Heart right ventricle (tissue), 16 donors: Measurements from ENCODE around the gene PLCL2. TPM values are rescaled to one million over a fixed set of nuclear protein-coding genes. Genes with fewer than 3 reads are reported as not detected.

Experiments
- ATAC-seq, 8 donors: fragments of 200-7000 bp; cut with Tn5 transposase; one replicate each; pipeline ENCODE4 v1.9.1; 2020; ENCODE audit warnings: mild to moderate bottlenecking in 8 of 8, moderate library complexity in 8 of 8, moderate number of reproducible peaks in 1 of 8
- DNase-seq, 2 donors: peaks; one replicate each; pipeline ENCODE4 v3.0.0-alpha.2; 2020
- H3K27ac ChIP-seq, 10 donors: fragments of 200-600 bp; sonication (generic) in 2 of 10; one replicate each; pipeline versions ENCODE4 v1.5.0 to v1.8.0; 2020 to 2022; ENCODE audit warnings: mild to moderate bottlenecking in 3 of 10
- H3K27me3 ChIP-seq, 7 donors: fragments of 200-600 bp; one replicate each; pipeline ENCODE4 v1.8.0; 2021 to 2022; ENCODE audit warnings: mild to moderate bottlenecking in 2 of 7
- H3K36me3 ChIP-seq, 9 donors: fragments of 200-600 bp; sonication (generic) in 1 of 9; one replicate each; pipeline versions ENCODE4 v1.5.0 to v1.8.0; 2020 to 2022; ENCODE audit warnings: mild to moderate bottlenecking in 2 of 9
- H3K4me1 ChIP-seq, 9 donors: fragments of 200-600 bp; sonication (generic) in 1 of 9; one replicate each; pipeline versions ENCODE4 v1.5.0 to v1.8.0; 2020 to 2022; ENCODE audit warnings: mild to moderate bottlenecking in 4 of 9
- H3K4me3 ChIP-seq, 10 donors: fragments of 200-600 bp; sonication (generic) in 2 of 10; one replicate each; pipeline versions ENCODE4 v1.5.0 to v1.8.0; 2020 to 2022; ENCODE audit warnings: mild to moderate bottlenecking in 7 of 10, moderate library complexity in 2 of 10
- H3K9me3 ChIP-seq, 11 donors: fragments of 200-600 bp in 10 of 11; sonication (generic) in 2 of 11; one replicate each; pipeline versions ENCODE4 v1.5.0 to v1.8.0; 2013 to 2022; ENCODE audit warnings: mild to moderate bottlenecking in 2 of 11, control low read depth in 1 of 11, moderate library complexity in 1 of 11
- WGBS, 2 donors: extraction: QIAGEN DNeasy Blood & Tissue Kit; methylation state at CpG; one replicate each; pipeline ENCODE4 v1.1.7; 2013; ENCODE audit warnings: inconsistent platforms in 1 of 2; 5-methylcytosine and 5-hydroxymethylcytosine counted together
- intact Hi-C, 10 donors: fragments of 100-400 bp; cut with DNase I; formaldehyde crosslinking; loops; one replicate each; pipeline versions ENCODE4 v1.11.1 to v1.14.2; 2022
- polyA plus RNA-seq, 2 donors: library from polyadenylated mRNA; stranded (reverse); fragments of 200-250 nt; gene quantifications; one replicate each; pipeline ENCODE4 v1.2.3, GENCODE V29; 2013
- total RNA-seq, 10 donors: library from RNA; stranded (reverse); fragmentation: NEBNext Ultra II Directional in 3 of 10; extraction: Animal tissue kit (Norgen Biotek cat#: 25700) in 3 of 10; gene quantifications; one replicate each; pipeline versions ENCODE4 v1.2.1 to v1.2.4, GENCODE V29; 2021 to 2023
- TF ChIP-seq, protein P1 (sequence below), 9 donors: fragments of 200-600 bp; sonication (generic) in 2 of 9; IDR thresholded peaks; one replicate each; pipeline versions ENCODE4 v1.5.0 to v1.8.0; 2021 to 2022; ENCODE audit warnings: antibody characterized with exemption in 9 of 9, mild to moderate bottlenecking in 5 of 9, moderate library complexity in 1 of 9
- donor health status: Arrhythmogenic right ventricular cardiomyopathy.
- donor health status: ischemic (EF 13 %, LVEDD 7.1; RV severe dilation, severe dysfunction).
- donor health status: healthy with polysubstance abuse.
- donor health status: DM: no; HTN: yes; CAD: no.
- donor health status: DM: no; HTN: no; CAD: no.
- donor health status: ischemic (EF 25% LVEDD 6.9; RV normal size, moderate dysfunction).
- donor health status: ischemic (EF 25% LVEDD 5.7; RV mildly dilated, moderate dysfunction).
- donor health status: healthy.
- donor health status: DM: yes; HTN: yes; CAD: no.
- donor health status: Ischemic cardiomyopathy.
- donor health status: ischemic (EF 35%, LVEDD 5.7; RV mildly dilated, moderate dysfunction).
- donor health status: nonischemic (EF 11% LVEDD 7.7; RV severe dilation, severe dysfunction).
- donor health status: DM: yes; HTN: yes; CAD: no.
- donor health status: PGD.
- donor health status: ischemic (EF 29% LVEDD 5.4; RV normal size, mild dysfunction).
- donor health status: nonischemic (EF 23%, LVEDD 6.1; RV moderate dilation, normal function).

PLCL2 gene
- total and polyA plus RNA-seq, 12 donors: 8.7 to 79.8 (median 53.0) TPM

DNA sequence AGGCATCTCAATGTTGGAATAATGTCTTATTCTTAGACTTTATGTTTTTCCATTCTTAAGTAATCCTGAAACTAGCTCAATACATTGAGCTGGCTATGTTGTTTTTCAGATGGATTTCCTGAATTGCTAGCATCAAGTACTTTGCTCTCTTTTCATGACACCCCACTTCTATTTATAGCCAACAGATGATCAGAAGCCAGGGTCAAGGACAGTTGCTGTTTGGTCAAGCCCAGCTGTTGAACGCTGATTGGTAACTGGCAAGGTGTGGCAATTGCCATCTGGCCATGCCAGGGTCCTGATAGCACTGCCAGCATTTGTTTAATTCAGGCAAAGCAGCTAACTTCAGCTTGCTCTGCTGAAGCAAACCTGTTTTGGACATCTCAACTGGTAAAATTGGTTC is 46.2 kb upstream of the PLCL2 start:
- ATAC-seq (peak in 7 of 8 donors; percentile 12 to 77 (median 71)), DNase-seq (peak in 1 of 2 donors; percentile 27)
- Histone ChIP-seq H3K36me3 (no peaks in the 10 kb centered on the region), H3K27me3 (no peaks in the 10 kb centered on the region), H3K4me3 (peak overlapping the region in 1 of 10 donors; percentile 14), H3K27ac (peak overlapping the region; percentile 33 to 83 (median 65)), H3K4me1 (peaks cover 0 to 46% (median 18%) of the 10 kb centered on the region in 9 donors), H3K9me3 (no peaks in the 10 kb centered on the region)
- intact Hi-C loops: loop anchor here in 5 of 10 donors (5.0 to 10.0 kb wide), 5 partner anchors 39 to 74 kb away; partner anchors contain the start of gene PLCL2 (in 3 of the 5)
- WGBS, 2 donors: 32 to 38% methylated on average over 1 of the region's 1 CpG
- TF ChIP-seq, protein P1, sequence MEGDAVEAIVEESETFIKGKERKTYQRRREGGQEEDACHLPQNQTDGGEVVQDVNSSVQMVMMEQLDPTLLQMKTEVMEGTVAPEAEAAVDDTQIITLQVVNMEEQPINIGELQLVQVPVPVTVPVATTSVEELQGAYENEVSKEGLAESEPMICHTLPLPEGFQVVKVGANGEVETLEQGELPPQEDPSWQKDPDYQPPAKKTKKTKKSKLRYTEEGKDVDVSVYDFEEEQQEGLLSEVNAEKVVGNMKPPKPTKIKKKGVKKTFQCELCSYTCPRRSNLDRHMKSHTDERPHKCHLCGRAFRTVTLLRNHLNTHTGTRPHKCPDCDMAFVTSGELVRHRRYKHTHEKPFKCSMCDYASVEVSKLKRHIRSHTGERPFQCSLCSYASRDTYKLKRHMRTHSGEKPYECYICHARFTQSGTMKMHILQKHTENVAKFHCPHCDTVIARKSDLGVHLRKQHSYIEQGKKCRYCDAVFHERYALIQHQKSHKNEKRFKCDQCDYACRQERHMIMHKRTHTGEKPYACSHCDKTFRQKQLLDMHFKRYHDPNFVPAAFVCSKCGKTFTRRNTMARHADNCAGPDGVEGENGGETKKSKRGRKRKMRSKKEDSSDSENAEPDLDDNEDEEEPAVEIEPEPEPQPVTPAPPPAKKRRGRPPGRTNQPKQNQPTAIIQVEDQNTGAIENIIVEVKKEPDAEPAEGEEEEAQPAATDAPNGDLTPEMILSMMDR (IDR thresholded peaks at IDR 0.05): no peak

DNA sequence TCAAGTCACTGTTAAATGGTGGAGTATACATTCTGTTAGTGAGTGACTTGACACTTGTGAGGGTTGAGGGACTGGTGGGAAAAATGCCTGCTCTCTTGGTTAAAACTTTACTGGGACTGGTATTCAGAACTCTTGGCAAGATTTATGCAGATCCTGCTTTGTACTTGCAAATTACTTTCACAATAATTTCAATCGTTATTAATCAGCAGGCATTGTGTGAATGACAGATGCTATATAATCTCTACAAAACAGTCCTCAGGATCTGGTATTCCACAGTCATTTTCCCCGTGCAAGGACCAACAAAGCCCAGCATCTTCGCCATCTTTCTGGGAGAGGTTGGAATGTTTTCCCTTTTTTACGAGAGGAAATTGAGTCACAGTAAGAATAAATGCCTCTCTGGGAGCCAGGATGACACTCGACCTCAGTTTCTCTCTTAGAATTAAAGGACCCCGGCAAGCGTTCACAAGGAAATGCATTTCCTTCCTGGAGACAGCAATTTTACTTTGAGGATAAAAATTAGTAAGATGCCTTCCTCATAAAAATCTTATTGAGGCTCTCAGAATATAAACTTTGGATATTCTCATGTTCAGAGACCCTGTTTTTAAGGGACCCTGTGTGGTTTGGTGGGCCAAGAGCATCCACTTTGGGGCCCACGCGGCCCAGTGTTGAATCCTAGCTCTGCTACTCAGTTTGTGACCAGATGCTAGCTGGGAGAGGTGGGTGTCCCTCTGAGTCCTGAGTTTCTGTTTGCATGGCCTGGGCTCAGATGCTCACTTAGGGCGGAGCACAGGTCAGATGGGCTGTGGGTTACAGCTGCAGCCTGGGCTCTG is 45.3 kb upstream of the PLCL2 start:
- no peak overlapping the region for H3K4me3 ChIP-seq
- intact Hi-C loops: loop anchor here in 5 of 10 donors (5.0 to 10.0 kb wide), 5 partner anchors 38 to 75 kb away; partner anchors contain the start of gene PLCL2 (in 4 of the 5)
- DNase-seq: no peak
- H3K4me1 ChIP-seq: peaks cover 0 to 55% (median 18%) of the 10 kb centered on the region in 9 donors
- H3K27ac ChIP-seq: peak overlapping the region in 8 of 10 donors; percentile 33 to 83 (median 71)
- ATAC-seq: no peak
- H3K9me3 ChIP-seq: no peaks in the 10 kb centered on the region
- 72 to 78% methylated on average over 10 of the region's 10 CpGs for WGBS, 2 donors
- H3K27me3 ChIP-seq: no peaks in the 10 kb centered on the region
- H3K36me3 ChIP-seq: no peaks in the 10 kb centered on the region
- TF ChIP-seq, protein P1 (IDR thresholded peaks at IDR 0.05): no peak

DNA sequence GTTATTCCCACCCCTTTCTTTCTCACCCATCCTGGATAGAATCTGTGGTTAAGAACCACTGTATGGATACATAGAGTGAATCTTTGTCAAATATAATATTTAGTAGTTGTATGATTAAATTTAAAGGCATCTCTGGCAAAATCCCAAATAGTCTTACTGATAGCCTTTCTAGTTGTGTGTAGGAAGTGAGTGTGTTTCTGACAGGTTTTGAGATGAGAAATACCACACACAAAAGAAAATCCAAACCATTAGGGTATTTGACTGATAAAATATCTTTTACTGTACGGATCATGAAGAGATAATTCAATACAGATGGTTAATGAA is 44.7 kb upstream of the PLCL2 start:
- Histone ChIP-seq H3K36me3 (no peaks in the 10 kb centered on the region), H3K27ac (peak overlapping the region in 4 of 10 donors; percentile 6 to 83 (median 54)), H3K9me3 (no peaks in the 10 kb centered on the region), H3K4me3 (no peak overlapping the region), H3K4me1 (peaks cover 0 to 61% (median 18%) of the 10 kb centered on the region in 9 donors), H3K27me3 (no peaks in the 10 kb centered on the region)
- ATAC-seq (no peak), DNase-seq (no peak)
- 68 to 69% methylated on average over 1 of the region's 1 CpG for WGBS, 2 donors
- TF ChIP-seq, protein P1 (IDR thresholded peaks at IDR 0.05): no peak
- intact Hi-C loops: loop anchor here in 1 of 10 donors (5.0 kb wide), 1 partner anchor 42 kb away; the partner anchor contains the start of gene PLCL2

DNA sequence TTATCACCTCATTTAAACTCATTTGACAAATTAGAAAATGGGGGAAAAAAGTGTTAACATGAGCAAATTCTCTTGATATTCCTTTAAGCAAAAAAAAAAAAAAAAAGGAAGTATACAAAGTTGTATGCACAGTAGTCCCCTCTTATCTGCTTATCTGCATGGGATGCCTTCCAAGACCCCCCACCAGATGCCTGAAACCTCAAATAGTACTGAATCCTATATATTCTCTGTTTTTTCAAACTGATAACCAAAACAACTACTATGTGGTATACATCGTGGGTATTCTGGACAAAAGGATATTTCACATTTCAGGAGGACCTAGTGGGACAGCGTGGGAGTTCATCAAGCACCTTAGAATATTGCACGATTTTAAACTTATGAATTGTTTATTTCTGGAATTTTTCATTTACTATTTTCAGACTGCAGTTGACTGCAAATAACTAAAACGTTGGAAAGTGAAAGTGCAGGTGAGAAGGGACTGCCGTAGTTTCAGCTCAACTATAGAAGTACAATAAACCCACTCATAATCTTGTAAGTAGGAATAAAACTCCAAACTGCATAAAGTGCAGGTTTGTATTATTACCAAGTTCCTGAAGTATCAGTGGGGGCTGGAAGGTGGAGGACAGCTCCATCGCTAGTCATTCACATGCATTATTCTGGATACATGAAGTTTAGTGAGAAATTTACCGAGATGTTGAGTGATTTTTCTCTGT is 43.6 kb upstream of the PLCL2 start:
- ATAC-seq (no peak), DNase-seq (no peak)
- Histone ChIP-seq H3K27ac (peak overlapping the region in 4 of 10 donors; percentile 5 to 86 (median 22)), H3K9me3 (no peaks in the 10 kb centered on the region), H3K4me1 (peaks cover 0 to 68% (median 18%) of the 10 kb centered on the region in 9 donors), H3K27me3 (no peaks in the 10 kb centered on the region), H3K36me3 (no peaks in the 10 kb centered on the region), H3K4me3 (peak overlapping the region in 6 of 10 donors; percentile 0 to 31 (median 18))
- 65 to 81% methylated on average over 7 of the region's 7 CpGs for WGBS, 2 donors
- TF ChIP-seq, protein P1 (IDR thresholded peaks at IDR 0.05): no peak
- intact Hi-C loops: loop anchor here in 1 of 10 donors (5.0 kb wide), 1 partner anchor 41 kb away; the partner anchor contains the start of gene PLCL2
